ENCODE data around the gene BRINP1.
"Not testable (repeated sequence)": the region's sequence is repeated elsewhere in the genome, so short reads cannot be mapped to it uniquely, and the experiment has no call there.

Gene BRINP1

GRCh38 chr9:119195521-119195920 is 173.7 kb downstream of the BRINP1 start:
- no peak for DNase-seq

- no peak for DNase-seq
Measured at GRCh38 chr9:119185298-119185697, 183.9 kb downstream of the BRINP1 start.

GRCh38 chr9:119184265-119184936 is 184.8 kb downstream of the BRINP1 start:
- DNase-seq, result no peak

GRCh38 chr9:119181561-119181960 is 187.7 kb downstream of the BRINP1 start:
- no peak for DNase-seq

GRCh38 chr9:119180897-119181296 is 188.3 kb downstream of the BRINP1 start:
- DNase-seq, result no peak

- no peak for DNase-seq
Measured at GRCh38 chr9:119179701-119180100, 189.5 kb downstream of the BRINP1 start.

- DNase-seq, result no peak
Measured at GRCh38 chr9:119177196-119177595, 192.0 kb downstream of the BRINP1 start.

- no peak for DNase-seq
Measured at GRCh38 chr9:119175581-119175980, 193.7 kb downstream of the BRINP1 start.

- not testable (repeated sequence) for DNase-seq
Measured at GRCh38 chr9:119169222-119169621, 200.0 kb downstream of the BRINP1 start.

GRCh38 chr9:119167876-119168275 is 201.4 kb downstream of the BRINP1 start:
- DNase-seq, result no peak

GRCh38 chr9:119167267-119167666 is 202.0 kb downstream of the BRINP1 start:
- DNase-seq, result no peak

- DNase-seq, result no peak
Measured at GRCh38 chr9:119166096-119166495, 203.1 kb downstream of the BRINP1 start.

- DNase-seq, result no peak
Measured at GRCh38 chr9:119165131-119165530, 204.1 kb downstream of the BRINP1 start.

GRCh38 chr9:119164716-119165115 is 204.5 kb downstream of the BRINP1 start:
- DNase-seq, result no peak

GRCh38 chr9:119160551-119160950 is 208.7 kb downstream of the BRINP1 start:
- DNase-seq, result no peak

GRCh38 chr9:119159386-119159785 is 209.8 kb downstream of the BRINP1 start:
- no peak for DNase-seq

- DNase-seq, result no peak
Measured at GRCh38 chr9:119157196-119157595, 212.0 kb downstream of the BRINP1 start.

GRCh38 chr9:119156354-119156753 is 212.9 kb downstream of the BRINP1 start:
- no peak for DNase-seq

- no peak for DNase-seq
Measured at GRCh38 chr9:119154527-119154926, 214.7 kb downstream of the BRINP1 start.

- DNase-seq, result no peak
Measured at GRCh38 chr9:119153402-119153801, 215.8 kb downstream of the BRINP1 start.

- DNase-seq, result no peak
Measured at GRCh38 chr9:119148855-119149254, 220.4 kb downstream of the BRINP1 start.

GRCh38 chr9:119137479-119137878 is 231.8 kb downstream of the BRINP1 start:
- DNase-seq, result no peak

- DNase-seq, result no peak
Measured at GRCh38 chr9:119126040-119126439, 243.2 kb downstream of the BRINP1 start.

- no peak for DNase-seq
Measured at GRCh38 chr9:119121899-119122298, 247.3 kb downstream of the BRINP1 start.

- no peak for DNase-seq
Measured at GRCh38 chr9:119117409-119117808, 251.8 kb downstream of the BRINP1 start.

Data from stimulated activated CD4-positive, alpha-beta T cell treated with anti-CD3 and anti-CD28 coated beads, Interleukin-4, amount 100 ng/mL, for 24 hours (primary cell).